SK-N-MC (cell line): ENCODE results near the gene PRELID1.

Experiments used
- DNase-seq: peaks from one replicate; pipeline ENCODE4 v3.0.0-alpha.2; 2011; ENCODE audit warnings: low read depth, low spot score
- H3K27ac ChIP-seq: fragments of 200-600 bp; sonication (generic); 2 replicates; pipeline ENCODE4 v1.5.1; 2016; ENCODE audit warnings: mixed run types
- H3K36me3 ChIP-seq: fragments of 200-600 bp; sonication (generic); 2 replicates; pipeline ENCODE4 v1.6.1; 2017; ENCODE audit warnings: antibody characterized with exemption, low read length, mixed read lengths; ENCODE audit not compliant: insufficient read depth
- H3K4me3 ChIP-seq: fragments of 200-600 bp; sonication (generic); 2 replicates; pipeline ENCODE4 v1.5.1; 2016
- H3K9ac ChIP-seq: fragments of 200-600 bp; sonication (generic); 2 replicates; pipeline ENCODE4 v1.8.0; 2017; ENCODE audit warnings: mixed run types, mixed read lengths; ENCODE audit not compliant: insufficient read length
- H3K9me3 ChIP-seq: fragments of 200-600 bp; sonication (generic); 2 replicates; pipeline ENCODE4 v1.6.1; 2017; ENCODE audit warnings: low read depth, mild to moderate bottlenecking, antibody characterized with exemption, low read length, moderate library complexity, mixed read lengths
- EZH2 ChIP-seq: fragments of 200-600 bp; sonication (generic); IDR thresholded peaks from one replicate; pipeline ENCODE4 v1.6.1; 2017; ENCODE audit warnings: antibody characterized with exemption
- FOXP2 ChIP-seq: optimal IDR thresholded peaks from 2 replicates; pipeline ENCODE3; 2011; ENCODE audit warnings: mild to moderate bottlenecking, moderate library complexity; ENCODE audit not compliant: insufficient read depth; ENCODE audit errors: extremely low read length, control extremely low read depth
- POLR2AphosphoS5 ChIP-seq: IDR thresholded peaks from 2 replicates; pipeline ENCODE4 v1.6.1; 2012; ENCODE audit warnings: mild to moderate bottlenecking, low read depth, low read length, borderline replicate concordance

Gene PRELID1

GRCh38 chr5:177308740-177309139 is 5.1 kb downstream of the PRELID1 start:
- H3K36me3 ChIP-seq, result peaks cover 20% of the 10 kb centered on the region
- no peaks in the 10 kb centered on the region for H3K9me3 ChIP-seq
- H3K27ac ChIP-seq, result no peak overlapping the region
- DNase-seq, result no peak
- H3K4me3 ChIP-seq, result no peak overlapping the region
- TF ChIP-seq FOXP2 (no peak), POLR2AphosphoS5 (no peak), EZH2 (no peak)
- no peak overlapping the region for H3K9ac ChIP-seq

DNA sequence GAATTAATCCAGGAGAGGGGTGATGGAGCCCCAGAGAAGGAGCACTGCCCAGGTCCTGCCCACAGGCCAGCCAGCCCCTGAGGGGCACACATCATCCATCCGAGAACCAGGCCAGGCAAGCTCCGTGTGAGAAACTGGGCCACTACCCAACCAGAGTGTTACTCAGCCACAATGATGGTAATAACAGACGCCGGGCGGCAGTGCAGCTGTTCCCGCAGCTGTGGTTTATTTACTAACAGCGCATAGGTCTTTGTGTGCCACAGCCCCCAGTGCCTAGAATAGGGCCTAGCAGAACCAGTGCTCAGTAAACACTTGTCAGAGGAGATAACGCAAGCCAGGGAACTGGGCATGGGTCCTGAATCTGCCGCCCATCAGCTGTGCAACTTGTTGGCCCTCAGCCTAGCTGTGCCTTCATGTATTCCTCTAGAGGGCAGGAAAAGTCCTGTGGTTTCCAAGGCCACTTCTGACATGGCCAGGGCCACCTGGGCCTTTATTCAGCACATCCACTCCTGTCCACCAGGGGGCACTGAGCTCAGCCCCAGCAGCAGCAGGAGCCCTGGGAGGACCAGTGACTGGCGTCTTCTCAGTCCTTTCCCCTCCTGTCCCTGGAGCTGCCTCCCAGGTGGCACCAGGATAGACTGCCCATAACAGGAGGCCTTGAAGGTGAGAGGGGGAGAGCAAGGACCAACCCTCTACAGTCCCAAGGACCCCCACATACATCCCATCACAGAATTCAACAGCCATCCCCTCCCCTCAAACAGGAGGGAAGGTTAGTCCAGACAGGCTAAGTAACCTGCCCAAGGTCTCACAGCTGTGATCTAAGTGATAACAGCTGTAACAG is 6.0 kb downstream of the PRELID1 start:
- H3K9me3 ChIP-seq, result no peaks in the 10 kb centered on the region
- no peak overlapping the region for H3K4me3 ChIP-seq
- no peak overlapping the region for H3K27ac ChIP-seq
- TF ChIP-seq EZH2 (no peak), POLR2AphosphoS5 (no peak), FOXP2 (no peak)
- no peak overlapping the region for H3K9ac ChIP-seq
- peaks cover 20% of the 10 kb centered on the region for H3K36me3 ChIP-seq
- DNase-seq, result no peak

- TF ChIP-seq EZH2, result no peak
- no peak for TF ChIP-seq POLR2AphosphoS5
- no peak for DNase-seq
- H3K27ac ChIP-seq, result no peak overlapping the region
- H3K36me3 ChIP-seq, result peaks cover 18% of the 10 kb centered on the region
- peak overlapping the region; percentile 94 for H3K4me3 ChIP-seq
- no peaks in the 10 kb centered on the region for H3K9me3 ChIP-seq
- peak overlapping the region; percentile 48 for H3K9ac ChIP-seq
Observed at GRCh38 chr5:177310332-177310731, 6.7 kb downstream of the PRELID1 start.

DNA sequence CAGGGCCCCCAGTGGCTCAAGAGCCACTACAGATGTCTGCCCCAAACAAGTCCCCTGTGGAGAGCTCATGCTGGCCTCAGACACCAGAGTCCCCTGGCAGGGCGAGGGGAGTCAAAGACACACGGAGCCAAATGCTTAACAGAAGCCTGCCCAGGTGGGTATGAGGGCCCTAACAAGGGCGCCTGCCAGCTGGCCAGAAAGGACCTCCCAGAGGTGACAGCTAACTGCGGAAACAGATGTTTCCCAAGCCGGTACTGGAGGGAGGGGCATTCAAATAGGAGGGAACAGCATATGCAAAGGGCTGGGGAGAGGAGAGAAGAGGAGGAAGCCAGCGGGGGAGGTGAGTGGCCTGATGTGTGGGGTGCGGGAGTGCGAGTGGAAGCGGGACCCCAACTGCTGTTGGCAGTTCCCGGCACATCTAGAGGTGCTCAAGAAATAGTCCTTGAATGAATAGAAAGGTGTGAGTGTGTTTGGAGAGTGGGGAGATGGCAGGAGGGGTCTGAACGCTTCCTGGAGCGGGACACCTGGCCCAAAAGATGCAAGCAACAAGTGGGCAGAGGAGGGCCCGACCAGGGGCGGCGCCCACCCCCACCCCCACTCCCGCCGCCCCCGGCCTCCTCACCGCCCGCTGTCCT is 7.3 kb downstream of the PRELID1 start:
- H3K4me3 ChIP-seq, result peak overlapping the region; percentile 94
- no peak overlapping the region for H3K27ac ChIP-seq
- peak overlapping the region; percentile 92 for H3K9ac ChIP-seq
- H3K9me3 ChIP-seq, result no peaks in the 10 kb centered on the region
- H3K36me3 ChIP-seq, result peaks cover 13% of the 10 kb centered on the region
- TF ChIP-seq POLR2AphosphoS5 (no peak), EZH2 (no peak), FOXP2 (no peak)
- no peak for DNase-seq

GRCh38 chr5:177311392-177311722 is 7.8 kb downstream of the PRELID1 start:
- Histone ChIP-seq H3K9ac (peak overlapping the region; percentile 92), H3K27ac (no peak overlapping the region), H3K4me3 (peak overlapping the region; percentile 94), H3K9me3 (no peaks in the 10 kb centered on the region), H3K36me3 (peaks cover 8% of the 10 kb centered on the region)
- TF ChIP-seq POLR2AphosphoS5, result no peak
- TF ChIP-seq EZH2, result no peak
- TF ChIP-seq FOXP2, result no peak
- DNase-seq, result no peak

DNA sequence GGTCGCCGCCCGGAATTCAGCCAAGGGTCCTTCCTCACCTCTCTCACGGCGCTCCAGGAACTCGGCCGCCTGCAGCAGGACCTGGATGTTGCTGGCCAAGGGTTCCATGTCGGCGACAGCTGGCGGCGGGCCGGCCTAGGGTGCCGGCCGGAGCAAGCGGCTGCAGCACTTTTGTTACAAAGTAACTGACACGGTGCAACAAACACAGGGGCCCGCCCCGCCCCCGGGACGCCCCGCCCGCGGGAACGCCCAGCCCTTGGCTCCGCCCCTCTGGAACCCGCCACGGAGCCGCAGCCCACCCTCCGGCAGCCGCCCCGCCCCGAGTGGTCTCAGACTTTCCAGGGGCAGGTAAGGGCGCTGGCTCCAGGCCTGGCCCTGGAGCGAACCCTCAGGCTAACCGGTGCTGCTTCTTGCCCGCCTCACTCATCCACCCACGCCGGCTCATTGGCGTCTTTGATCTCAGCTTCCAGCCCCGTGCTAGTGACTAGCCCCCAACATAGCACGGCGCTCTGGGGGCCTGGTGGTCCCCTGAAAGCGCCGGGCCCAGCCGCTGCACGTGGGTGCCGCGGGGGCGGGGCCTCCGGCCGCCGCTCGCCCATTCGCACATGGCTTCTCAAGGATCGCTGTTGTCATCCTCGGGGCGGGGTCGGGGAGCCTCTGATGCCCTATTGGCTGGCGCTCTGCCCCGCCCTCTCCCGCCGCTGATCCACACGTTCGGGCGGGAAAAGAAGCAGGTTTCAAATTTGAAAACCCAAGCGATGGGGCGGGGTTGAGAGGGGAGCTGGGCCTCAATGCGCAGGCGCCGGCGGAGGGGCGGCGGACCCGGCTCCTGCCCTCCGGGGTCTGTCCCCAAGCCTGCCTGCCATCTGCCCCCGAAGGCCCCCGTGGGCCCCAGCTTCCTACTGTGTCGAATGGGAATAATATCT is 8.4 kb downstream of the PRELID1 start, which contains the start of gene MXD3:
Gene MXD3, minus strand, starts transcription at position 176 of the 926 bp plus-strand sequence. Its CDS starts 68 bp downstream, at position 108.
- H3K36me3 ChIP-seq, result peaks cover 3% of the 10 kb centered on the region; the same call in 1 of the 2 replicates
- H3K9ac ChIP-seq, result peak within 1 kb of the TSS; percentile 92
- no peaks in the 10 kb centered on the region for H3K9me3 ChIP-seq
- peak; percentile 89 for DNase-seq
- peak within 1 kb of the TSS; percentile 97 for H3K27ac ChIP-seq
- H3K4me3 ChIP-seq, result peak within 1 kb of the TSS; percentile 94
- TF ChIP-seq FOXP2, result no peak
- TF ChIP-seq POLR2AphosphoS5, result peak; percentile 61
- no peak for TF ChIP-seq EZH2

GRCh38 chr5:177312649-177313181 is 9.1 kb downstream of the PRELID1 start:
- H3K9ac ChIP-seq, result peak overlapping the region; percentile 88
- no peaks in the 10 kb centered on the region for H3K9me3 ChIP-seq
- H3K36me3 ChIP-seq, result no peaks in the 10 kb centered on the region; the same call in 1 of the 2 replicates
- TF ChIP-seq FOXP2 (no peak), EZH2 (no peak), POLR2AphosphoS5 (no peak)
- peak overlapping the region; percentile 94 for H3K4me3 ChIP-seq
- no peak for DNase-seq
- H3K27ac ChIP-seq, result peak overlapping the region; percentile 65; the same call in 1 of the 2 replicates
